Measurements from ENCODE around the gene UTS2R. TPM values are rescaled to one million over a fixed set of nuclear protein-coding genes. Genes with fewer than 3 reads are reported as not detected.

The UTS2R gene
- total RNA-seq, 4 donors from 2014 or later: not detected

DNA sequence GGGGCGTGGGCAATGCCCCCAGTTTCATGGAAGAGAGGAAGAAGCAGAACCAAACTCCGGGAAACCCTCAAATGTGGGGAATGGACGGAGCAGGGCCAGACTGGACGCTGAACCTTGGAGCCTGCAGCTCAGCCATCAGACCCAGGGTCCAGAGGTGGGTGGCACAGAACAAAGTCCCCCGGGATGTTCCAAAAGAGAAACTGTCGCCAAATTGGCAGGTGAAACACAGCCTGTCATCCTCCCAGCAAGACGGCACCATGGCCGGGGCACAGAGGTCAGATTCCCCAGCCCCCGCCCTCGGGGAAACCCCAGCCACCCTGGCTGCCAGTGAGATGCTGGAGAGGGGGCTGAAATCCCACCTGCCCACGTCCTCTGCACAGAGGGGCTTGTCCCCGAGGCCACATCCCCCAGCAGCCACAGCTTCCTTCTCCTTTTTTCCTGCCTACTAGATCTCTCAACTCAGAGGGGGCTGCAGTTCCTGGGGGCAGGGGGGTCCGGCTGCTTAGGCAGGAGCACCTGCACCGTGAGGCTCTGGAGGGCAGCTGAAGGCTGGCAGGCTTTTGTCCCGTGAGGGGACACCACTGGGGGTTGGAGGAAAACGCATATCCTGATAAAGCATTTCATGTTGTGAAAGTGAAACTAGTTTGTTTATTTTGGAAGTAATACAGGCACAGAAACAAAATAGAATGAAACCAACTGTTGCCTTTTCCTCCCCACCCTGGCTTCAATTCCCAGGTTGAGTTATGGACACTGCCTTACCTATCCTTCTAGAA is 36.8 kb upstream of the UTS2R start:
- Histone ChIP-seq H3K4me1 (peaks cover 11 to 27% of the 10 kb centered on the region in 2 donors), H3K9me3 (no peaks in the 10 kb centered on the region), H3K36me3 (no peaks in the 10 kb centered on the region), H3K27me3 (peaks cover 21 to 46% (median 45%) of the 10 kb centered on the region in 3 donors), H3K27ac (peak overlapping the region in 3 of 4 donors; percentile 57 to 67 (median 58)), H3K4me3 (peak overlapping the region; percentile 44 to 67 (median 60))
- intact Hi-C loops (cut with DNase I; ENCODE audit: low total_unique reads) (no loop called here), in situ Hi-C loops (cut with MboI; ENCODE audit: low sequenced_read_pairs in 4 of 4) (no loop called here)
- TF ChIP-seq, protein P1, sequence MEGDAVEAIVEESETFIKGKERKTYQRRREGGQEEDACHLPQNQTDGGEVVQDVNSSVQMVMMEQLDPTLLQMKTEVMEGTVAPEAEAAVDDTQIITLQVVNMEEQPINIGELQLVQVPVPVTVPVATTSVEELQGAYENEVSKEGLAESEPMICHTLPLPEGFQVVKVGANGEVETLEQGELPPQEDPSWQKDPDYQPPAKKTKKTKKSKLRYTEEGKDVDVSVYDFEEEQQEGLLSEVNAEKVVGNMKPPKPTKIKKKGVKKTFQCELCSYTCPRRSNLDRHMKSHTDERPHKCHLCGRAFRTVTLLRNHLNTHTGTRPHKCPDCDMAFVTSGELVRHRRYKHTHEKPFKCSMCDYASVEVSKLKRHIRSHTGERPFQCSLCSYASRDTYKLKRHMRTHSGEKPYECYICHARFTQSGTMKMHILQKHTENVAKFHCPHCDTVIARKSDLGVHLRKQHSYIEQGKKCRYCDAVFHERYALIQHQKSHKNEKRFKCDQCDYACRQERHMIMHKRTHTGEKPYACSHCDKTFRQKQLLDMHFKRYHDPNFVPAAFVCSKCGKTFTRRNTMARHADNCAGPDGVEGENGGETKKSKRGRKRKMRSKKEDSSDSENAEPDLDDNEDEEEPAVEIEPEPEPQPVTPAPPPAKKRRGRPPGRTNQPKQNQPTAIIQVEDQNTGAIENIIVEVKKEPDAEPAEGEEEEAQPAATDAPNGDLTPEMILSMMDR (IDR thresholded peaks at IDR 0.05 in 4 of 5, conservative IDR thresholded peaks at IDR 0.05 in 1 of 5): no peak
- TF ChIP-seq POLR2A (IDR thresholded peaks at IDR 0.05): no peak
- ATAC-seq (no peak), DNase-seq (no peak)

DNA sequence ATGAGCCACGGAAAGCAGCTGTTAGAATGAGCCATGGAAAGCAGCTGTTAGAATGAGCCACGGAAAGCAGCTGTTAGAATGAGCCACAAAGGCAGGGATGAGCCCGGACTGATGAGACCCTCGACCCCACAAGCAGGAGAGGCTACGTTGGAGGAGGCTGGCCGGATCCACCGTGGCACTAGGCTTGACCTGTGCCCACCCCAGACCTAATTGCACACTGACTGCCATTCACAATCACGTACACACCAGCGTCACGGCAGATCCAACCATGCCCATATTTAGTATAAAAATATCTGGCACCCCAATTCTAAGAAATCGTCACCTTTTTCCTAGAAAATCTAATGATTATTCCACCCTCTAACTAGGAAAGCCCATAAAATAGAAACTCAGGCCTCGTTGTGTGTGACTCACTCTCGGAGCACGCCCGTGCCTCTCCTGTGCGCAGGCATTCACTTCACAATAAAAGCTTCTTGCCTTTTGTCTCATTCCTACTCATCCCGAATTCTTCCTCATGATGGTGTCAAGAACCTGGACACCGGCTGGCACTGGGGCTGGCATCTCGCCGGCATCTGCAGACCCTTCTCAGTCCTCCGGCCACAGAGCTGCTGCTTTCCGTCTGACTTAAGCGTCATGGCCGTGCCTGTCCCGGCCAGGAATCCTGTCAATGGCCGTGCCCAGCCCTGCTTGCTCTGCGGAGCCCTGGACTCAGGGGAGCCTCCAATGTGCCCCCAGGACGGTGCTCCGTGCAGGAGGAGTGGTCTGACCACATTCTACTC is 32.5 kb upstream of the UTS2R start:
- DNase-seq (no peak), ATAC-seq (peak; percentile 87)
- intact Hi-C loops (cut with DNase I; ENCODE audit: low total_unique reads) (no loop called here), in situ Hi-C loops (cut with MboI; ENCODE audit: low sequenced_read_pairs in 4 of 4) (no loop called here)
- Histone ChIP-seq H3K27ac (peak overlapping the region in 1 of 4 donors; percentile 36), H3K4me3 (peak overlapping the region; percentile 27 to 52 (median 40)), H3K4me1 (peaks cover 11% of the 10 kb centered on the region in 2 donors), H3K36me3 (no peaks in the 10 kb centered on the region), H3K27me3 (peaks cover 0 to 9% (median 7%) of the 10 kb centered on the region in 3 donors), H3K9me3 (no peaks in the 10 kb centered on the region)
- TF ChIP-seq, protein P1 (IDR thresholded peaks at IDR 0.05 in 4 of 5, conservative IDR thresholded peaks at IDR 0.05 in 1 of 5): no peak
- TF ChIP-seq POLR2A (IDR thresholded peaks at IDR 0.05): no peak

DNA sequence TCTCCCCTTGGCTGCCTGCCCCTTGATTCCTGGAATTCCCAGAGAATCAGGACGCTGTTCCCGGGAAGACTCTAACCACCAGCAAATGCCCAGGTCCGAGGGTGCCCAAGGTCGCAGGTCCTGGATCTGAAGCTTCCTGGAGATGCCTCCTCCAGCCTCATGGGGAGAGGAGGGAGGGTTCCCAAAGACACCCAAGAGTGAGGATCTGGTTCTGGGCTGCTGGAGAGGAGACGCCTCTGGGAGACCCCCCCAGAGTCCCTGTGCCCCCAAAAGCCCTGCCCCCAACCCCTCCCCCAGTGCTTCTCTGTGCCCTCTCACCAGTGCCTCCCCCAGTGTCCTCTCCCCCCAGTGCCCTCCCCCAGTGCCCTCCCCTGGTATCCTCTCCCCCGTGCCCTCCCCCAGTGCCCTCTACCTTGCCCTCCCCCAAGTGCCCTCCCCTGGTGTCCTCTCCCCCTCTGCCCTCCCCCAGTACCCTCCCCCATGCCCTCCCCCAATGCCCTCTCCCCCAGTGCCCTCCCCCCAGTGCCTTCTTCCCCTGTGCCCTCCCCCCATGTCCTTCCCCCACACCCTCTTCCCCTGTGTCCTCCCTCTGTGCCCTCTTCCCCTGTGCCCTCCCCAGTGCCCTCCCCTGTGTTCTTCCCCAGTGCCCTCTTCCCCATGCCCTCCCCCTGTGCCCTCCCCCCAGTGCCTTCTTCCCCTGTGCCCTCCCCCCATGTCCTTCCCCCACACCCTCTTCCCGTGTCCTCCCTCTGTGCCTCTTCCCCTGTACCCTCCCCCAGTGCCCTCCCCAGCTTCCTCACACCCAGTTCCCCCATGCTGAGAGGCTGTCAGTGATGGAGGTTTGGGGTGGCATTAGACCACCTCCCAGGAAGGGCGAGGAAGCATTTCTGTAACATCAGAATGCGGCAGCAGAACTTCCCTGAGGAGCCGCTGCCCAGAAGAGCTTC is 31.7 kb upstream of the UTS2R start:
- DNase-seq: no peak
- TF ChIP-seq POLR2A (IDR thresholded peaks at IDR 0.05): no peak
- TF ChIP-seq, protein P1 (IDR thresholded peaks at IDR 0.05 in 4 of 5, conservative IDR thresholded peaks at IDR 0.05 in 1 of 5): no peak
- no peak overlapping the region for H3K27ac ChIP-seq
- peaks cover 0 to 7% (median under 1%) of the 10 kb centered on the region in 3 donors for H3K27me3 ChIP-seq
- no peak for ATAC-seq
- H3K4me1 ChIP-seq: peaks cover 11% of the 10 kb centered on the region in 2 donors
- H3K36me3 ChIP-seq: no peaks in the 10 kb centered on the region
- H3K9me3 ChIP-seq: no peaks in the 10 kb centered on the region
- H3K4me3 ChIP-seq: peak overlapping the region; percentile 27 to 52 (median 40)
- intact Hi-C loops (cut with DNase I; ENCODE audit: low total_unique reads): no loop called here
- in situ Hi-C loops (cut with MboI; ENCODE audit: low sequenced_read_pairs in 4 of 4): no loop called here

DNA sequence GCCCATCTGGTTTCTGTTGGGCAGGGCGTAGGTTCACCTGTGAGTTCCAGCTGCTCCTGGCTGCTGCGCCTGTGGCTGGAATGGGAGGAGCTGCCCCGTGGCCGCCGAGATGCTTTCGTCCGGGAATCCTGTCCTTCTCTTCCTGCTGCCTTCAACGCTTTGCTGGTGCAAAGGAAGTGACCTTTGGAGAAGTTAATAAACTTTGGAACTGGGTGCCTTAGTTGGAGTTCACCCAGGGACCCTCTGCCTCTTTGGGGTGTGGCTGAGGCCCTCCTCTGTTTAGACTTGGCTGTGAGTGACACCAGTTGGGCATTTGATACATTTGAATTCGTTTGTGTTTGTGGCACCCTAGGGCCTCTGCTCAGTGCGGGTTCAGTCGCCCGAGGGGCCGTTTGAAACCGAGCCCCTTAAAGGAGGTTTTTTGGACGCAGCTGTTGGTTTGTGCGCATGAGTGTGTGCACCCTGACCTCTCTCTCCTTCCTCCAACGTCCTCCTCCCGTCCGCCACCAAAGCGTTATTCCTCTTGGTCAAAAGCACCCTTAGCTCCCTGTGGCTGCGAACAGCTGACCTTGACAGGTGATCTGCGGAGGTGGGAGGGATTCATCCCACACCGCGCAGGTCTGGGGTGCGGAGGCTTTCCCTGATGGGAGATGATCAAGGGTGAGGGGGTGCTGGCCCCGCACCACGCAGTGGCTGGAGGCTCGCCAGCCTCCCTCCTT is 29.0 kb upstream of the UTS2R start:
- Histone ChIP-seq H3K9me3 (no peaks in the 10 kb centered on the region), H3K4me1 (peaks cover 11% of the 10 kb centered on the region in 2 donors), H3K36me3 (no peaks in the 10 kb centered on the region), H3K4me3 (no peak overlapping the region), H3K27me3 (peaks cover 0 to 7% (median 0%) of the 10 kb centered on the region in 3 donors), H3K27ac (no peak overlapping the region)
- DNase-seq: no peak
- intact Hi-C loops (cut with DNase I; ENCODE audit: low total_unique reads) (no loop called here), in situ Hi-C loops (cut with MboI; ENCODE audit: low sequenced_read_pairs in 4 of 4) (no loop called here)
- no peak for ATAC-seq
- TF ChIP-seq POLR2A (IDR thresholded peaks at IDR 0.05): no peak
- TF ChIP-seq, protein P1 (IDR thresholded peaks at IDR 0.05 in 4 of 5, conservative IDR thresholded peaks at IDR 0.05 in 1 of 5): no peak
